Mesenchymal stem cell (in vitro differentiated cells and primary cell): ENCODE results near the gene RAD51B.

Experiments
- DNase-seq: peaks from one replicate; pipeline ENCODE4 v3.0.0-alpha.2; 2013
- H2AFZ ChIP-seq: one replicate; pipeline ENCODE4 v1.6.1; 2013; ENCODE audit warnings: low read depth, mild to moderate bottlenecking, control low read depth, inconsistent platforms, low read length, moderate library complexity
- H2AK5ac ChIP-seq: 2 replicates; pipeline ENCODE4 v1.6.1; 2013; ENCODE audit warnings: low read length, moderate library complexity, mild to moderate bottlenecking, inconsistent platforms; ENCODE audit not compliant: severe bottlenecking
- H2BK120ac ChIP-seq: one replicate; pipeline ENCODE4 v1.6.1; 2013; ENCODE audit warnings: low read depth, mild to moderate bottlenecking, inconsistent platforms, low read length, moderate library complexity
- H2BK12ac ChIP-seq, 2 experiments: one replicate each; pipeline ENCODE4 v1.6.1; 2013; ENCODE audit warnings: inconsistent platforms in 2 of 2, low read length in 2 of 2, mild to moderate bottlenecking in 2 of 2, moderate library complexity in 2 of 2, control low read depth in 1 of 2
- H2BK15ac ChIP-seq: one replicate; pipeline ENCODE4 v1.6.1; 2013; ENCODE audit warnings: mild to moderate bottlenecking, low read depth, inconsistent platforms; ENCODE audit not compliant: poor library complexity, severe bottlenecking
- H2BK5ac ChIP-seq: 2 replicates; pipeline ENCODE4 v1.6.1; 2013; ENCODE audit warnings: low read depth, mild to moderate bottlenecking, low read length, control low read depth, inconsistent platforms; ENCODE audit not compliant: poor library complexity, severe bottlenecking
- H3K14ac ChIP-seq, 2 experiments: one replicate each; pipeline ENCODE4 v1.6.1; 2013; ENCODE audit warnings: inconsistent platforms in 2 of 2, low read length in 2 of 2, control low read depth in 1 of 2, mild to moderate bottlenecking in 1 of 2, moderate library complexity in 1 of 2
- H3K18ac ChIP-seq, 2 experiments: one replicate each; pipeline ENCODE4 v1.6.1; 2013; ENCODE audit warnings: inconsistent platforms in 2 of 2, low read length in 2 of 2, control low read depth in 1 of 2, low read depth in 1 of 2, mild to moderate bottlenecking in 1 of 2
- H3K23ac ChIP-seq, 2 experiments: one replicate each; pipeline ENCODE4 v1.6.1; 2013; ENCODE audit warnings: inconsistent platforms in 2 of 2, low read length in 2 of 2, mild to moderate bottlenecking in 2 of 2, moderate library complexity in 2 of 2, control low read depth in 1 of 2
- H3K27ac ChIP-seq: 2 replicates; pipeline ENCODE4 v1.5.1; 2013; ENCODE audit warnings: mild to moderate bottlenecking, moderate library complexity, low read length, control low read depth, inconsistent platforms; ENCODE audit not compliant: poor library complexity, severe bottlenecking
- H3K27me3 ChIP-seq, 2 experiments: 2 replicates each; pipeline versions ENCODE4 v1.6.1 to v1.7.0; 2013; ENCODE audit warnings: low read length in 2 of 2, mild to moderate bottlenecking in 2 of 2, moderate library complexity in 2 of 2, control low read depth in 1 of 2, inconsistent platforms in 1 of 2; ENCODE audit not compliant: control insufficient read depth in 1 of 2, insufficient read depth in 1 of 2
- H3K36me3 ChIP-seq, 2 experiments: 2 replicates each; pipeline versions ENCODE4 v1.6.1 to v1.7.0; 2013; ENCODE audit warnings: low read length in 2 of 2, control low read depth in 1 of 2, inconsistent platforms in 1 of 2, low read depth in 1 of 2, mild to moderate bottlenecking in 1 of 2; ENCODE audit not compliant: insufficient read depth in 2 of 2, control insufficient read depth in 1 of 2
- H3K4ac ChIP-seq, 2 experiments: one replicate each; pipeline ENCODE4 v1.6.1; 2013; ENCODE audit warnings: inconsistent platforms in 2 of 2, low read length in 2 of 2, mild to moderate bottlenecking in 2 of 2, moderate library complexity in 2 of 2, control low read depth in 1 of 2, low read depth in 1 of 2
- H3K4me1 ChIP-seq: 2 replicates; pipeline ENCODE4 v1.6.1; 2013; ENCODE audit warnings: low read depth, low read length, control low read depth; ENCODE audit not compliant: control insufficient read depth, insufficient read depth
- H3K4me2 ChIP-seq: 2 replicates; pipeline ENCODE4 v1.6.1; 2013; ENCODE audit warnings: low read length, mild to moderate bottlenecking, inconsistent platforms; ENCODE audit not compliant: poor library complexity, severe bottlenecking
- H3K4me3 ChIP-seq, 2 experiments: 2 replicates each; pipeline versions ENCODE4 v1.5.1 to v1.7.0; 2013; ENCODE audit warnings: low read length in 2 of 2, mild to moderate bottlenecking in 2 of 2, control low read depth in 1 of 2, low read depth in 1 of 2; ENCODE audit not compliant: insufficient read depth in 1 of 2
- H3K79me1 ChIP-seq: replicated peaks from 2 replicates; pipeline ENCODE4 v1.6.1; 2013; ENCODE audit warnings: mild to moderate bottlenecking, control low read depth, low read length, inconsistent platforms; ENCODE audit not compliant: poor library complexity, severe bottlenecking
- H3K9ac ChIP-seq: 2 replicates; pipeline ENCODE4 v1.7.0; 2013; ENCODE audit warnings: mild to moderate bottlenecking, low read length, moderate library complexity
- H3K9me3 ChIP-seq: 2 replicates; pipeline ENCODE4 v1.7.0; 2013; ENCODE audit warnings: mild to moderate bottlenecking, low read length; ENCODE audit not compliant: control insufficient read depth
- H4K8ac ChIP-seq: one replicate; pipeline ENCODE4 v1.6.1; 2013; ENCODE audit warnings: inconsistent platforms, mild to moderate bottlenecking, low read length, moderate library complexity
- H4K91ac ChIP-seq: one replicate; pipeline ENCODE4 v1.6.1; 2013; ENCODE audit warnings: mild to moderate bottlenecking, low read length, inconsistent platforms
- WGBS: methylation state at CpG from one replicate; pipeline ENCODE4 v1.1.7; 2013; ENCODE audit warnings: mixed read lengths; 5-methylcytosine and 5-hydroxymethylcytosine counted together

The RAD51B gene

GRCh38 chr14:68669111-68669511 is 849.5 kb downstream of the RAD51B start:
- Histone ChIP-seq H3K9me3 (no peaks in the 10 kb centered on the region), H2BK12ac (peak overlapping the region; percentile 61 to 95), H4K91ac (peak overlapping the region; percentile 80), H2BK5ac (no peak overlapping the region), H3K18ac (peak overlapping the region; percentile 61 to 87), H3K4ac (peak overlapping the region; percentile 6 to 58), H2BK120ac (no peak overlapping the region), H2AK5ac (peak overlapping the region; percentile 13), H3K27ac (no peak overlapping the region), H3K36me3 (peaks cover 0 to 4% of the 10 kb centered on the region in 2 experiments), H3K4me2 (no peak overlapping the region), H2BK15ac (peak overlapping the region; percentile 71), H3K4me1 (peaks cover 3% of the 10 kb centered on the region), H3K4me3 (no peak overlapping the region), H3K23ac (no peak overlapping the region), H3K14ac (peak overlapping the region in 1 of 2 experiments; percentile 8), H4K8ac (peak overlapping the region; percentile 80), H2AFZ (no peak overlapping the region), H3K27me3 (no peaks in the 10 kb centered on the region), H3K9ac (peak overlapping the region; percentile 49), H3K79me1 (no peaks in the 10 kb centered on the region)
- 100% methylated on average over 2 of the region's 3 CpGs for WGBS
- DNase-seq = no peak

GRCh38 chr14:68669603-68670358 is 850.2 kb downstream of the RAD51B start:
- H3K9ac ChIP-seq = peak overlapping the region; percentile 49
- H3K4me1 ChIP-seq = peaks cover 5% of the 10 kb centered on the region
- H2BK5ac ChIP-seq = no peak overlapping the region
- H2BK15ac ChIP-seq = no peak overlapping the region
- peak overlapping the region in 1 of 2 experiments; percentile 0 for H3K4ac ChIP-seq
- H3K27me3 ChIP-seq = no peaks in the 10 kb centered on the region
- peaks cover 0 to 4% of the 10 kb centered on the region in 2 experiments for H3K36me3 ChIP-seq
- no peak overlapping the region for H3K14ac ChIP-seq
- no peaks in the 10 kb centered on the region for H3K9me3 ChIP-seq
- no peak overlapping the region for H3K4me3 ChIP-seq
- no peaks in the 10 kb centered on the region for H3K79me1 ChIP-seq
- H2BK120ac ChIP-seq = peak overlapping the region; percentile 43
- no peak for DNase-seq
- H3K23ac ChIP-seq = no peak overlapping the region
- no peak overlapping the region for H2AK5ac ChIP-seq
- H3K27ac ChIP-seq = no peak overlapping the region
- 97% methylated on average over 14 of the region's 14 CpGs for WGBS
- no peak overlapping the region for H3K4me2 ChIP-seq
- H4K8ac ChIP-seq = peak overlapping the region; percentile 80
- peak overlapping the region; percentile 79 for H2BK12ac ChIP-seq
- peak overlapping the region in 1 of 2 experiments; percentile 87 for H3K18ac ChIP-seq
- H4K91ac ChIP-seq = peak overlapping the region; percentile 67
- no peak overlapping the region for H2AFZ ChIP-seq

GRCh38 chr14:68670359-68670715 is 850.8 kb downstream of the RAD51B start:
- H2BK15ac ChIP-seq = no peak overlapping the region
- H3K4me1 ChIP-seq = peaks cover 5% of the 10 kb centered on the region
- WGBS = 89% methylated on average over 1 of the region's 1 CpG
- H2BK12ac ChIP-seq = peak overlapping the region; percentile 79
- no peak for DNase-seq
- H3K27me3 ChIP-seq = no peaks in the 10 kb centered on the region
- peak overlapping the region; percentile 6 for H2AK5ac ChIP-seq
- H4K8ac ChIP-seq = peak overlapping the region; percentile 45
- no peaks in the 10 kb centered on the region for H3K79me1 ChIP-seq
- H2AFZ ChIP-seq = no peak overlapping the region
- H3K27ac ChIP-seq = no peak overlapping the region
- no peak overlapping the region for H3K23ac ChIP-seq
- peak overlapping the region; percentile 9 for H2BK120ac ChIP-seq
- no peak overlapping the region for H3K4me3 ChIP-seq
- H3K14ac ChIP-seq = peak overlapping the region in 1 of 2 experiments; percentile 45
- H3K36me3 ChIP-seq = peaks cover 0 to 4% of the 10 kb centered on the region in 2 experiments
- no peak overlapping the region for H2BK5ac ChIP-seq
- no peaks in the 10 kb centered on the region for H3K9me3 ChIP-seq
- H3K18ac ChIP-seq = peak overlapping the region in 1 of 2 experiments; percentile 87
- H3K9ac ChIP-seq = peak overlapping the region; percentile 49
- H3K4ac ChIP-seq = peak overlapping the region in 1 of 2 experiments; percentile 52
- H4K91ac ChIP-seq = peak overlapping the region; percentile 55
- no peak overlapping the region for H3K4me2 ChIP-seq

GRCh38 chr14:68671909-68672308 is 852.3 kb downstream of the RAD51B start:
- peak overlapping the region; percentile 36 for H4K8ac ChIP-seq
- no peak overlapping the region for H3K4me2 ChIP-seq
- no peak overlapping the region for H4K91ac ChIP-seq
- peak overlapping the region; percentile 41 for H3K9ac ChIP-seq
- H3K27ac ChIP-seq = no peak overlapping the region
- peak overlapping the region; percentile 27 for H2BK120ac ChIP-seq
- no peak for DNase-seq
- H3K4me3 ChIP-seq = no peak overlapping the region
- H2BK15ac ChIP-seq = peak overlapping the region; percentile 44
- peak overlapping the region in 1 of 2 experiments; percentile 1 for H3K4ac ChIP-seq
- H3K9me3 ChIP-seq = no peaks in the 10 kb centered on the region
- peak overlapping the region; percentile 95 for H2AK5ac ChIP-seq
- no peak overlapping the region for H3K23ac ChIP-seq
- H3K79me1 ChIP-seq = no peaks in the 10 kb centered on the region
- no peak overlapping the region for H2BK12ac ChIP-seq
- no CpG with 5 or more reads among the region's 2 CpGs for whole genome bisulfite sequencing
- H3K36me3 ChIP-seq = peaks cover 0 to 11% of the 10 kb centered on the region in 2 experiments
- H3K18ac ChIP-seq = no peak overlapping the region
- peaks cover 9% of the 10 kb centered on the region for H3K4me1 ChIP-seq
- no peaks in the 10 kb centered on the region for H3K27me3 ChIP-seq
- no peak overlapping the region for H2AFZ ChIP-seq
- H3K14ac ChIP-seq = no peak overlapping the region
- H2BK5ac ChIP-seq = no peak overlapping the region
